ENCODE results near the gene FANCE. TPM values are rescaled to one million over a fixed set of nuclear protein-coding genes. Genes with fewer than 3 reads are reported as not detected.

The FANCE gene
- total and polyA plus RNA-seq, 9 of the 15 experiments (the other 6 are each of a cell fraction or from before 2014, with no cell fraction given) = 5.7 to 30.2 (median 17.0) TPM

GRCh38 chr6:35470663-35471120 is 18.6 kb downstream of the FANCE start:
- H2AFZ ChIP-seq (ENCODE audit: low read depth, low read length) = no peak overlapping the region
- no peak for FAIRE-seq
- no peaks in the 10 kb centered on the region for H3K9me1 ChIP-seq (ENCODE audit: control insufficient read depth, insufficient read depth, low read length)
- in situ Hi-C loops (cut with MboI) = no loop called here
- H3K27me3 ChIP-seq (ENCODE audit: control insufficient read depth in 2 of 2, insufficient read depth in 2 of 2, low read length in 2 of 2) = no peaks in the 10 kb centered on the region; a peak in 1 of 5 replicates
- intact Hi-C loops (cut with micrococcal nuclease) = no loop called here
- peak overlapping the region; percentile 100 for H3K4me2 ChIP-seq (ENCODE audit: insufficient read depth, low read length)
- WGBS (ENCODE audit: insufficient coverage, low coverage, missing lambda C conversion rate) = 16% methylated on average over 3 of the region's 3 CpGs
- H3K4me3 ChIP-seq = peak overlapping the region; percentile 91
- DNase-seq (ENCODE audit: extremely low read depth in 1 of 4, low spot score in 3 of 4) = no peak
- H3K9me3 ChIP-seq (replicated peaks; ENCODE audit: control insufficient read depth, insufficient read depth, low read depth, low read length) = 0 out of 2 replicates have a peak, but pooled peaks cover 1% of the 10 kb centered on the region
- peaks cover 44% of the 10 kb centered on the region for H3K79me2 ChIP-seq (ENCODE audit: control insufficient read depth, insufficient read depth, low read length)
- peak overlapping the region; percentile 99 to 100; a peak in 3 of 4 replicates for H3K9ac ChIP-seq (ENCODE audit: insufficient read depth in 1 of 2, low read depth in 2 of 2, low read length in 2 of 2)
- peaks cover 72% of the 10 kb centered on the region for H3K36me3 ChIP-seq (ENCODE audit: control insufficient read depth, insufficient read depth, low read length)
- ATAC-seq = no peak
- POLR2A ChIA-PET = interaction anchor here (0.6 to 7.6 kb wide), 14 partner anchors 12 to 266 kb away, joined by 3 to 167 read pairs (median 6); partner anchors contain the start of genes ARMC12, DEF6 and TEAD3
- peaks cover 37% of the 10 kb centered on the region for H4K20me1 ChIP-seq (replicated peaks; ENCODE audit: control insufficient read depth, insufficient read depth, low read length)
- CTCF ChIA-PET (ENCODE audit: low intra/inter-chr PET ratio) = no interaction called here
- BruUV-seq (replicated peaks) = no TSS peak
- peak overlapping the region; percentile 47; the same call in 2 of the 3 replicates for H3K27ac ChIP-seq (ENCODE audit: extremely low read depth, low read depth, low read length)
- peaks cover 23 to 32% of the 10 kb centered on the region in 2 experiments; a peak in 4 of 5 replicates for H3K4me1 ChIP-seq (replicated peaks in 1 of 2; ENCODE audit: control insufficient read depth in 2 of 2, insufficient read depth in 2 of 2, low read length in 2 of 2)
- TF ChIP-seq POLR2B (IDR thresholded peaks at IDR 0.05; ENCODE audit: low read depth, partially characterized antibody) (peak; percentile 12), CHD1 (IDR thresholded peaks at IDR 0.05; ENCODE audit: low read length) (peak; percentile 46), STAG1 (CRISPR knock-in tag; IDR thresholded peaks at IDR 0.05; ENCODE audit: borderline replicate concordance) (no peak), ZNF224 (CRISPR knock-in tag; IDR thresholded peaks at IDR 0.05) (no peak), MEIS2 (IDR thresholded peaks at IDR 0.05; ENCODE audit: partially characterized antibody) (peak; percentile 19), ZNF347 (CRISPR knock-in tag; IDR thresholded peaks at IDR 0.05; ENCODE audit: low read depth) (no peak), KAT7 (CRISPR knock-in tag; IDR thresholded peaks at IDR 0.05; ENCODE audit: borderline replicate concordance) (peak; percentile 4; the same call in 1 of the 2 replicates), ZNF740 (CRISPR knock-in tag; IDR thresholded peaks at IDR 0.05) (0 out of 2 replicates have a peak, but pooled peaks have one; percentile 24), ZNF740 (tag; IDR thresholded peaks at IDR 0.05) (no peak), ATF4 (CRISPR knock-in tag; IDR thresholded peaks at IDR 0.05) (no peak), ZNF263 (CRISPR knock-in tag; IDR thresholded peaks at IDR 0.05; ENCODE audit: borderline replicate concordance) (0 out of 2 replicates have a peak, but pooled peaks have one; percentile 4), GTF2A2 (tag; IDR thresholded peaks at IDR 0.05) (no peak), SUPT5H (IDR thresholded peaks at IDR 0.05) (peak; percentile 3; the same call in 1 of the 2 replicates), ZNF76 (CRISPR knock-in tag; IDR thresholded peaks at IDR 0.05; ENCODE audit: borderline replicate concordance) (no peak), POLR2H (tag; IDR thresholded peaks at IDR 0.05; ENCODE audit: low read depth) (peak; percentile 38; the same call in 1 of the 2 replicates), BHLHE40 (IDR thresholded peaks at IDR 0.05; ENCODE audit: low read length) (0 out of 2 replicates have a peak, but pooled peaks have one; percentile 1), SIN3A (IDR thresholded peaks at IDR 0.05; ENCODE audit: borderline replicate concordance in 2 of 2, control insufficient read depth in 1 of 2, low read depth in 2 of 2, low read length in 2 of 2) (peak; percentile 6 to 31; a peak in 1 of 4 replicates)
- TF ChIP-seq, protein P1, sequence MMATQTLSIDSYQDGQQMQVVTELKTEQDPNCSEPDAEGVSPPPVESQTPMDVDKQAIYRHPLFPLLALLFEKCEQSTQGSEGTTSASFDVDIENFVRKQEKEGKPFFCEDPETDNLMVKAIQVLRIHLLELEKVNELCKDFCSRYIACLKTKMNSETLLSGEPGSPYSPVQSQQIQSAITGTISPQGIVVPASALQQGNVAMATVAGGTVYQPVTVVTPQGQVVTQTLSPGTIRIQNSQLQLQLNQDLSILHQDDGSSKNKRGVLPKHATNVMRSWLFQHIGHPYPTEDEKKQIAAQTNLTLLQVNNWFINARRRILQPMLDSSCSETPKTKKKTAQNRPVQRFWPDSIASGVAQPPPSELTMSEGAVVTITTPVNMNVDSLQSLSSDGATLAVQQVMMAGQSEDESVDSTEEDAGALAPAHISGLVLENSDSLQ (IDR thresholded peaks at IDR 0.05) = peak; percentile 36
